Measurements from ENCODE around the gene SPEF2.

DNA sequence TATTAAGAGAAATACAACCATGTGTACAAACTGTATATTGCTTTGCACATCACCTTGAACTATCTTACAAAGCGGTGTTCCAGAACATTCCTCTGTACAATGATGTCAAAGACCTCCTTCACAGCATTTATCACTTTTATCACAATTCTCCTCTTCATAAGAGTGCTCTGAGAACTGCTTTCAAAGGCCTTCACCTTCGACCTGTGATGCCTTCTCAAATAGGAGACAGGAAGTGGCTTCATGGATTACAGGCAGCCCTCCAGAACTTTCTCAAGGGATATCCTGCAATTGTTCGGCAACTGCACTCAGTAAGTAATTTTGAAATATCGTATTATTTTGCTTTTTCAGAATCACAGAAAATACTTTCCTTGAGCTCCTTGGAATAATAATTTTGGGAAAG lies 171.1 kb downstream of the SPEF2 start:
- TF ChIP-seq POLR2A (IDR thresholded peaks at IDR 0.05; ENCODE audit: low read depth, low read length) (no peak), POLR2AphosphoS5 (IDR thresholded peaks at IDR 0.05; ENCODE audit: low read depth, low read length) (no peak), TAF1 (IDR thresholded peaks at IDR 0.05; ENCODE audit: borderline replicate concordance, low read depth, low read length) (no peak)

All from GM12892 (cell line).